Muscle layer of duodenum (tissue), 2 donors: ENCODE measurements around the gene ITGA2.

Experiments used
- H3K27ac ChIP-seq: one replicate; pipeline ENCODE4 v1.7.0; 2013; ENCODE audit warnings: mild to moderate bottlenecking, low read length
- H3K27me3 ChIP-seq: one replicate; pipeline ENCODE4 v1.7.0; 2013; ENCODE audit warnings: low read depth, mild to moderate bottlenecking, control low read depth, low read length
- H3K36me3 ChIP-seq, 2 donors: one replicate each; pipeline ENCODE4 v1.7.0; 2013; ENCODE audit warnings: low read length in 2 of 2, control low read depth in 1 of 2, mild to moderate bottlenecking in 1 of 2; ENCODE audit not compliant: insufficient read depth in 2 of 2, control insufficient read depth in 1 of 2
- H3K4me1 ChIP-seq, 2 donors: one replicate each; pipeline ENCODE4 v1.7.0; 2013; ENCODE audit warnings: low read length in 2 of 2, mild to moderate bottlenecking in 2 of 2, control low read depth in 1 of 2, moderate library complexity in 1 of 2; ENCODE audit not compliant: insufficient read depth in 2 of 2, control insufficient read depth in 1 of 2
- H3K4me3 ChIP-seq, 2 donors: one replicate each; pipeline ENCODE4 v1.7.0; 2013; ENCODE audit warnings: low read length in 2 of 2, low read depth in 1 of 2, mild to moderate bottlenecking in 1 of 2
- H3K9me3 ChIP-seq, 2 donors: one replicate each; pipeline ENCODE4 v1.7.0; 2013; ENCODE audit warnings: low read length in 2 of 2, control low read depth in 1 of 2, mild to moderate bottlenecking in 1 of 2; ENCODE audit not compliant: control insufficient read depth in 1 of 2
- donor health status: healthy.

The ITGA2 gene

DNA sequence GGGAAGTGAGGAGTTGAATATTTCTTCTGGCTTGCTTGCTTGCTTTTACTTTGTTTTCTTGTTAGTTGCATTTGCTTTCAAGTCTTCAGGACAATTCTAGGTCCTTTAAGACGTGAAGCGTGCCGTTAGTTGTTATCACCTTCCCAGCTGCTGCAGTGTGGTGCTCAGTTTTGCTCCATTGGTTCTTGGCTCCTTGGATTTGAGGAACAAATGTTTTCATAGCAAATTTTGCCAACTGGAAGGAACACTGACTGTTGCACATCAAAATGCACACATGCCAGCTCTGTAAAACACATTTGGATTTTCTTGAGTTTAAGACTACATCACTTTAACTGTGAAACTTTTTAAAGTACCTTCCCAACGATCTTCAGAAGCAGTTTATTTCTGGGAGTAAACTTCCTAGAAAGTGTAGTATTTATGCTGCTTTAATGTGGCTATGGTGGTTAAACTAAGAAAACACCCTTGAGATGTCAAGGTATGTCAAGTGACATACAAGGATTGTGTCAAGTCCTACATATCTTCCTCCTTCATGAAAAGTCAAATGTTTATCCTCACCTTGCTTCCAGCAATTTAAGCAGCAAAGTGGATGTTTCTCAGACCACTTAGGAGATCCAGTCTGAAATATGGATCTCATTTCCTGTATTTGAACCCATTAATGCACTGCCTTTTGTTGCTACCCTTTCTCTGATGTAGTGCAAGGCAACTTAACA lies 95.5 kb downstream of the ITGA2 start:
- H3K36me3 ChIP-seq = no peaks in the 10 kb centered on the region
- H3K4me3 ChIP-seq = no peak overlapping the region
- H3K27me3 ChIP-seq = no peaks in the 10 kb centered on the region
- no peaks in the 10 kb centered on the region for H3K4me1 ChIP-seq
- H3K9me3 ChIP-seq = no peaks in the 10 kb centered on the region
- H3K27ac ChIP-seq = no peak overlapping the region

DNA sequence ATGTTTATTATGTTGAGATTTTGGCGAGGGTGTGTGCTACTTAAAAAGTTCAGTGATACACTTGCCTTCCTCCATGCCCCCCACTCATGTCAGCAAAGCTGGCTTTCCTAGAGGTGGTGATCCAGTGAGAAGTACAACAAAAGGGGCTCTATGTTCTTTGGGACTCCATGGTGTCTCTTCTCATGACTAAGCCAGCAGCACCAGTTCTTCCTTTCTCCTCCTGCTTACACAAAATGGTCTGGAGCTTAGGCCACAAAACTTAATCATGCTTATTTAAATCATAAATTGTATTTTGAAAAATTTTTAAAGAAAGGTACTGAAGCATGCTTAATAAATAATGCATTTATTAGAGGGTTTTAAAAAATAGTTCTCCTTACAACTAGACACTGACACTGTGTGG lies 98.0 kb downstream of the ITGA2 start:
- Histone ChIP-seq H3K27ac (no peak overlapping the region), H3K36me3 (peaks cover 0 to 4% of the 10 kb centered on the region in 2 donors), H3K4me1 (peaks cover 0 to 13% of the 10 kb centered on the region in 2 donors), H3K9me3 (no peaks in the 10 kb centered on the region), H3K4me3 (no peak overlapping the region), H3K27me3 (no peaks in the 10 kb centered on the region)

DNA sequence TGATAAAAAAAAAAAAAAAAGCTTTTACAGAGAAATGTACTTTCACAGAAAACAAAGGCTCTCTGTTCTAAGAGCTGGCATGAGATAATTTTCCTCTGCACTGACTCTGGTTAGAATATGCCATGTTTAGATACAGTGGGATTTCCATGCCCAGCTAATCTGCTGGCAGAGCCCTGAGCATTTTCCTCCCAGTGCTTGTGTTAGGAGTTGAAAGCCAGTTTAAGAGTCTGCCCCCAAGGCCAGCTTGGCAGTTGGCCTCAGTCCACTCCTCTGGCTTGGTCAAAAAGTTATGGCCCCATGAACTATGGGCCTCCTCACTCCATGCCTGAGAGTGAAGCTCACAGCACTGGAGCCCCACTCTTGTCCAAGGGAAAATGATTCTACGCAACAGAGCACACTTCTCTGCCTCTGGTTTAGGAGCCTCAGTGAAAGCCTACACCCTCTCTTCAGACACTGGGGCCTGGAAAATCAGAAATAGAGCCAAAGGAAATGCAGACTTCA lies 98.5 kb downstream of the ITGA2 start:
- no peak overlapping the region for H3K4me3 ChIP-seq
- H3K27me3 ChIP-seq = no peaks in the 10 kb centered on the region
- H3K27ac ChIP-seq = no peak overlapping the region
- H3K4me1 ChIP-seq = peaks cover 0 to 13% of the 10 kb centered on the region in 2 donors
- H3K36me3 ChIP-seq = peaks cover 0 to 5% of the 10 kb centered on the region in 2 donors
- H3K9me3 ChIP-seq = no peaks in the 10 kb centered on the region

DNA sequence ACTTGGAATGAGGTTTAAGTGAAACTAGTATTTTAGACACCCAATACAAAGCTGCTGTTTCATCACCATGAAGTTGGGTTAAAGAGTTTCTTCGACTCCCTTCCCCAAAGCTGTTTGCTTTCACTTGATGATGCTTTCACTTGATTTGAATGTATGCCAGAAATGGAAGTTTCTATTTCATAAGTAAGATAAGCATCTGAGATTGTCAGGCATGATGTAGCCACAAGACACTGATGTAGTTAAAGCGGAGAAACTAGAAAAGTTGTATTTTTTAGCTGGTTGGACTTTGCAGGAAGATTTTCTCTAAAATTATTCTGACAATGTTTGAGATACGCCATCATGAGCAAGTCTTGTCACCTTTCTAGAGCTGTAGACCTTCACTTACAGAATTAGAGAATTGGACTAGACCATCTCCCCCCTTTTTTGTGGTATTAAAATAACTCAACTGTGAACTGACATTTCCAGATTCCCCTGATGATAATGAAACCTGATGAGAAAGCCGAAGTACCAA lies 100.4 kb downstream of the ITGA2 start:
- Histone ChIP-seq H3K4me1 (peaks cover 0 to 13% of the 10 kb centered on the region in 2 donors), H3K9me3 (no peaks in the 10 kb centered on the region), H3K36me3 (peaks cover 0 to 5% of the 10 kb centered on the region in 2 donors), H3K27ac (no peak overlapping the region), H3K27me3 (no peaks in the 10 kb centered on the region), H3K4me3 (no peak overlapping the region)

DNA sequence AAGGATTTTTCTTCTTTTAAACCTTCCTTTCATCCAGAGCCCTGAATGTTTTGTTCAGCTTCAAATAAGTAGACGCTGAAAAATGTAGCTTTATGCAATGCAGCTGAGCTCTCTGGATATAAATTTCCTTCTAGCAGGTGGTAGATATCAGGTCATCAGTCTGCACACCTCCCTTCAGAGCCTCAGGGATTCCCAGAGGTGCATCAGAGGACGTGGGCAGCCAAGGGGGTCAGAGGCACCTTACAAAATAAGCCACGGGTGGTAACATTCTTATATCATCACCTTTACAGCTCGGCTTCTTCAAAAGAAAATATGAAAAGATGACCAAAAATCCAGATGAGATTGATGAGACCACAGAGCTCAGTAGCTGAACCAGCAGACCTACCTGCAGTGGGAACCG lies 101.1 kb downstream of the ITGA2 start:
- no peaks in the 10 kb centered on the region for H3K9me3 ChIP-seq
- no peak overlapping the region for H3K4me3 ChIP-seq
- no peak overlapping the region for H3K27ac ChIP-seq
- H3K36me3 ChIP-seq = peaks cover 0 to 5% of the 10 kb centered on the region in 2 donors
- H3K4me1 ChIP-seq = peaks cover 0 to 18% of the 10 kb centered on the region in 2 donors
- H3K27me3 ChIP-seq = no peaks in the 10 kb centered on the region

DNA sequence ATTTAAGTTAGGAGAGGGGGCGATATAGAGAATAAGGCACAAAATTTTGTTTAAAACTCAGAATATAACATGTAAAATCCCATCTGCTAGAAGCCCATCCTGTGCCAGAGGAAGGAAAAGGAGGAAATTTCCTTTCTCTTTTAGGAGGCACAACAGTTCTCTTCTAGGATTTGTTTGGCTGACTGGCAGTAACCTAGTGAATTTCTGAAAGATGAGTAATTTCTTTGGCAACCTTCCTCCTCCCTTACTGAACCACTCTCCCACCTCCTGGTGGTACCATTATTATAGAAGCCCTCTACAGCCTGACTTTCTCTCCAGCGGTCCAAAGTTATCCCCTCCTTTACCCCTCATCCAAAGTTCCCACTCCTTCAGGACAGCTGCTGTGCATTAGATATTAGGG lies 102.1 kb downstream of the ITGA2 start:
- no peak overlapping the region for H3K27ac ChIP-seq
- H3K27me3 ChIP-seq = no peaks in the 10 kb centered on the region
- H3K4me3 ChIP-seq = no peak overlapping the region
- peaks cover 0 to 5% of the 10 kb centered on the region in 2 donors for H3K36me3 ChIP-seq
- no peaks in the 10 kb centered on the region for H3K9me3 ChIP-seq
- H3K4me1 ChIP-seq = peaks cover 0 to 20% of the 10 kb centered on the region in 2 donors

DNA sequence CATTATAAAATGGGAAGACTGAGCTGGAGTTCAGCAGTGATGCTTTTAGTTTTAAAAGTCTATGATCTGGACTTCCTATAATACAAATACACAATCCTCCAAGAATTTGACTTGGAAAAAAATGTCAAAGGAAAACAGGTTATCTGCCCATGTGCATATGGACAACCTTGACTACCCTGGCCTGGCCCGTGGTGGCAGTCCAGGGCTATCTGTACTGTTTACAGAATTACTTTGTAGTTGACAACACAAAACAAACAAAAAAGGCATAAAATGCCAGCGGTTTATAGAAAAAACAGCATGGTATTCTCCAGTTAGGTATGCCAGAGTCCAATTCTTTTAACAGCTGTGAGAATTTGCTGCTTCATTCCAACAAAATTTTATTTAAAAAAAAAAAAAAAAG lies 103.1 kb downstream of the ITGA2 start:
- no peaks in the 10 kb centered on the region for H3K27me3 ChIP-seq
- H3K4me3 ChIP-seq = no peak overlapping the region
- peaks cover 0 to 20% of the 10 kb centered on the region in 2 donors for H3K4me1 ChIP-seq
- H3K27ac ChIP-seq = no peak overlapping the region
- H3K9me3 ChIP-seq = no peaks in the 10 kb centered on the region
- peaks cover 9% of the 10 kb centered on the region in 2 donors for H3K36me3 ChIP-seq

DNA sequence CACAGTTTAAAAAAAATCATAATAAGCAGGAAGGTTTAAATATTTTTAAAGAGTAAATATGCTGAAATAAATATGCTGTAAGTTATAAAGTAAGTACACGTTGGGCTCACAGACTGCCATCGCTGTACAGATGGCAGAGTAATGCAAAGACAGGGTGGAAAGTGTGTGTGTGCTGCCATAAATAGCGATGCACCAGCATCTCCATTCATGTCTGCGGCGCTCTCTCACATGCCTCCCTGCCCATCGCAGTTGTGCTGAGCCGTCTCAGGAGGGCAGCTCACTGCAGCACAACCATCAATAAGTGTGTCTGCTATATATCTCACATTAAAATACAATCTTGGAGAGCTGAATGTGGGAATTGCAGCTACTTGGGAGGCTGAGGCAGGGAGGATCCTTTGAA lies 106.1 kb downstream of the ITGA2 start:
- peaks cover 0 to 31% of the 10 kb centered on the region in 2 donors for H3K4me1 ChIP-seq
- H3K27ac ChIP-seq = no peak overlapping the region
- no peaks in the 10 kb centered on the region for H3K9me3 ChIP-seq
- H3K36me3 ChIP-seq = peaks cover 26 to 33% of the 10 kb centered on the region in 2 donors
- no peaks in the 10 kb centered on the region for H3K27me3 ChIP-seq
- H3K4me3 ChIP-seq = no peak overlapping the region

DNA sequence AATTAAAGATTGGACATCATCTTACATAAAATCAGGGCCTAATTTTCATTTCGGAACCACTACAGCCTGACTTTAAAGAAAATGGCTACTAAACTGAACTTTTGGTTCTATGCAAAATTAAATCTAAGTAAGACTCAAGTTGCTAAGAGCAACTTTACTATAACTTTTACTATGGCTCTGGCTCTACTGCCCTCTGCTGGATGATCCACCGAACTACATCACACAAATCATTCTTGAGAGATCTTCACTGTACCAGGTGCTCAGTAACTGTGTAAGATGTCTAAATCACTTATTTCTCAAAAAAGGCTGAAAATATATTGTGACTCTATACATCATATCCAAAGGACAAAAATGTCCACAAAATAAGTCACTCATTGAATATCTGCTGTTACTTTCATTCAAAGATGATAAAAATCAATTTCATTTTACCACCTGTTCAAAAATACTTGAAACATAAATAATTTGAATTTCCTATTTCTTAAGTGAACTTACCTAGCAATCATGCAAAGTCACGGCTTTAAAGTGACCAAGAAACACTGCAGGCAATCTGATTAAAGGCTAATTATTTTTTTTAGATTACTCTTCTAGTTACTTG lies 106.9 kb downstream of the ITGA2 start:
- no peaks in the 10 kb centered on the region for H3K9me3 ChIP-seq
- H3K36me3 ChIP-seq = peaks cover 28 to 41% of the 10 kb centered on the region in 2 donors
- H3K27ac ChIP-seq = no peak overlapping the region
- H3K27me3 ChIP-seq = no peaks in the 10 kb centered on the region
- no peak overlapping the region for H3K4me3 ChIP-seq
- peaks cover 0 to 29% of the 10 kb centered on the region in 2 donors for H3K4me1 ChIP-seq

DNA sequence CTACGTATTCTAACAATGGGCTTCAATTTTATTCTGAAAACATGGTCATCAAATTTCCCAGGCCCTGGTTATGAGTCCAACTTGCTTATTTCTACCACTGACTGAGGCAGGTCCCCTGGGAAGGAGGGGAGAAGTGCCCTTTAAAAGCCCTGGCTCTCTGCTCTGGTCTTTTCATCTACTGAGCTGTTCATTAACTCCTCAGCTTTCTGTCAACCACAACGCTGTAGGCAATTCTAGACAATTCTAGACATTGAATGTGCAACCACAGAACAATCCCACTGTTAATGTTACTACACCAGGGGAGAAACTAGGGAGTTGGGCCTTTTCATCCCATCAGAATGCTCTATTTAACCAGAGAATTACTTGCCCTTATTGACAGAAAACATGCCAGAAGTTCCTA lies 110.4 kb downstream of the ITGA2 start:
- H3K9me3 ChIP-seq = no peaks in the 10 kb centered on the region
- peaks cover 31 to 46% of the 10 kb centered on the region in 2 donors for H3K36me3 ChIP-seq
- H3K27me3 ChIP-seq = no peaks in the 10 kb centered on the region
- H3K4me1 ChIP-seq = peaks cover 0 to 24% of the 10 kb centered on the region in 2 donors
- H3K27ac ChIP-seq = no peak overlapping the region
- H3K4me3 ChIP-seq = no peak overlapping the region

DNA sequence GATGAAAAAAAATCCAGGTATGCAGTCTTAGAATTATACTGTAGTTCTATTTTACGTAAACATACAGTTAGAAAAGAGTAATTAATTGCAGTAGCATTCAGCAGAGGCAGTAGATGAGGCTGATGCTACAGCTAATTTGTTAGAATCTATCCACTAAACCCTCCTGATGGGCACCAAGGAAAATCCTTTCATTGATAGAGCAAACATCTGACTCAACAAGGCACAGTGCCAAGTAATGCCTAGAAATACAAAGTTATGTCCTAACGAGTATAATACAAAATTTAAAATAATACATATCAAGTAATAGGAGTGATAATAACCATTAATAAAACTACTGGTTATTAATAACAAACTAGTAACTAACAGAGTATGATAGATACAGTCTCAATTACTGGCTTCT lies 111.5 kb downstream of the ITGA2 start:
- peaks cover 0 to 16% of the 10 kb centered on the region in 2 donors for H3K4me1 ChIP-seq
- no peaks in the 10 kb centered on the region for H3K27me3 ChIP-seq
- no peak overlapping the region for H3K4me3 ChIP-seq
- no peaks in the 10 kb centered on the region for H3K9me3 ChIP-seq
- no peak overlapping the region for H3K27ac ChIP-seq
- peaks cover 34 to 46% of the 10 kb centered on the region in 2 donors for H3K36me3 ChIP-seq
